ENCODE data around the gene ATRIP.
"Not testable (repeated sequence)": the region's sequence is repeated elsewhere in the genome, so short reads cannot be mapped to it uniquely, and the experiment has no call there.

The ATRIP gene

GRCh38 chr3:48446425-48447193, at the start of gene ATRIP:
Gene ATRIP, plus strand, starts transcription at chr3:48446737. Its CDS starts 109 bp downstream, at chr3:48446846.
- DNase-seq, result peak; percentile 69

GRCh38 chr3:48397767-48398681, 48.5 kb upstream of the ATRIP start:
- no peak for DNase-seq

GRCh38 chr3:48398701-48399386, 47.7 kb upstream of the ATRIP start:
- no peak for DNase-seq

GRCh38 chr3:48399387-48400172, 47.0 kb upstream of the ATRIP start:
- DNase-seq, result no peak

- DNase-seq, result no peak
Observed at GRCh38 chr3:48400824-48401433, 45.6 kb upstream of the ATRIP start.

GRCh38 chr3:48401434-48401901, 45.1 kb upstream of the ATRIP start:
- DNase-seq, result not testable (repeated sequence)

- DNase-seq, result no peak
Observed at GRCh38 chr3:48402281-48402732, 44.2 kb upstream of the ATRIP start.

- DNase-seq, result no peak
Observed at GRCh38 chr3:48402907-48403306, 43.6 kb upstream of the ATRIP start.

- no peak for DNase-seq
Observed at GRCh38 chr3:48403533-48404439, 42.8 kb upstream of the ATRIP start.

GRCh38 chr3:48404440-48405342, 41.8 kb upstream of the ATRIP start:
- DNase-seq, result no peak

GRCh38 chr3:48405343-48405881, 41.1 kb upstream of the ATRIP start:
- DNase-seq, result no peak

- DNase-seq, result no peak
Observed at GRCh38 chr3:48405971-48406370, 40.6 kb upstream of the ATRIP start.

GRCh38 chr3:48406443-48407431, 39.8 kb upstream of the ATRIP start:
- DNase-seq, result no peak

- no peak for DNase-seq
Observed at GRCh38 chr3:48407542-48408099, 38.9 kb upstream of the ATRIP start.

GRCh38 chr3:48408823-48409281, 37.7 kb upstream of the ATRIP start:
- no peak for DNase-seq

GRCh38 chr3:48409291-48410201, 37.0 kb upstream of the ATRIP start:
- no peak for DNase-seq
